ENCODE measurements around the gene WFS1. TPM values are rescaled to one million over a fixed set of nuclear protein-coding genes. Genes with fewer than 3 reads are reported as not detected.

WFS1 gene
- polyA plus RNA-seq, 5 donors = 28.7 to 44.5 (median 38.5) TPM

GRCh38 chr4:6298035-6298434, 28.4 kb downstream of the WFS1 start:
- DNase-seq = no peak

DNA sequence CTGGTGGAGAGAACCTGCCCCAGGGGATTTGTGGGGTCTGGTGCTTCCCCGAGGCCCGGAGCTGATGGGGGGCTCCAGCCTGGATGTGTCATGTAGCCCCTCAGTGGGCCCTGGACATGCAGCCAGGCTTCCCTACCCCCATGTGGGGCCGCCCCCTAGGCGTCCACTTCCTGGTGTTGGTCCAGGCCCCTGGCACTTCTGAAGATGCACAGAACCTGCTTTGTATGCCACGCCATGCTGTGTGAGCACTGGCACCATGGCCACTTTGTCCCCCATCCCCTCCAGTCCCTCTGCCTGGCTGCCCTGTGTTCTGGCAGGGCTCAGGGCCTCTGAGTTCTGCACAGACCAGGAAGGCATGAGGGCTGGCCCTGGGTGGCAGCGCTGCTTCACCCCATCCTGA, 29.2 kb downstream of the WFS1 start:
- no peak for DNase-seq

DNA sequence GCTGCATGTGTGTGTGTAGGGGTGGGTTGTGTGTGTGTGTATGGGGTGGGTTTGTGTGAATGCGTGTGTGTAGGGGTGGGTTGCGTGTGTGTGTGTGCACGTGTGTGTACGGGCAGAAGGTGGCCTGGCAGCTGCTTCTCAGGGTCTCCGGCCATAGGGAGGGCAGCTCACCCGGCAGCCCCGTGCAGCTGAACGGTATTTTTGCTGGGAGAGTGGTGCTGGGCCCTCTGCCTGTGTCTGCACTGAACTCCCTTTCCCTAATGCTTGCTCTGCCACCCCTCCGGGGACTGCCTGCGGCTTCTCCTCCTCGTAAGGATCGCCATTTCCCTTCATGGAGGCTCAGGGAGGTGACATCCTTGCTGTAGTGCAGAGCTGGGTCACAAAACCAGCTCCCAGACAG, 30.2 kb downstream of the WFS1 start:
- DNase-seq = no peak

- DNase-seq = no peak
Measured at GRCh38 chr4:6300359-6300758, 30.7 kb downstream of the WFS1 start.

- DNase-seq = no peak
Measured at GRCh38 chr4:6301051-6301731, 31.5 kb downstream of the WFS1 start.

GRCh38 chr4:6301732-6302442, 32.2 kb downstream of the WFS1 start:
- no peak for DNase-seq

DNA sequence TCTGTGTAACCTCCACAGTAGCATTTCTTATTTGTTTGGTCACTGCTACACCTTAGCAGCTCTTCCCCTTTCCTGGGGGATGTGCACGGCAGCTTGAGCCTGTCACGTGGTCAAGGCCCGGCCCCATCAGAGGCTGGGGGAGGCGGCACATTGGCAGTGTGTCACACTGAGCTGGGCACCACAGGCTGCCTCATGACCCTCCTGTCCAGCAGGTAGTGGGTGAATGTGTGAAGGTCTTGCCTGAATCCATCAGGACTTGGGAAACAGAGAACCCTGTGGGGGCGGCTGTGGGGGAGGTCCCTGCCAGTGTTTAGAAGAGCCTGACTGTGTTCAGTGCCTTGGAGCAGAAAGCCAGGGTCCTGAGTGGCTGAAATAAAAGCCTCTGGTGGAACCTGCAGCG, 33.2 kb downstream of the WFS1 start:
- no peak for DNase-seq

DNA sequence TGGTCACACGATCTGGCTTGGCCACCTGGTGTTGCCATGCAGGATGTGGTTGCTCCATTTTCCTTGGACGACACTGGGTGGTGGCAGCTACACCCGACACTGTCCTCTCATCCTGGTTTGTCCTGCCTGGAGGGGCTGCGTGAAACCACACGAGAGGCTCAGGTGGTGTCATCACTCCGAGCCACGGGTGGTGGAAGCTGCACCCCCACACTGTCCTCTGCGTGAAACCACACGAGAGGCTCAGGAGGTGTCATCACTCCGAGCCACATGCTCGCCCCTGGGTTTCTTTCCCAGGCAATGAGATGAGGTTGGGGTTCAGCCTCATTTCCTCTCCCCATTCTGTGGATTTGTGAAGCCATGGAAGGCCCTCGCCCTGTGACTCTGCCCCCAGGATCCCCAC, 34.3 kb downstream of the WFS1 start:
- DNase-seq = no peak

GRCh38 chr4:6306299-6306698, 36.6 kb downstream of the WFS1 start:
- DNase-seq = no peak

DNA sequence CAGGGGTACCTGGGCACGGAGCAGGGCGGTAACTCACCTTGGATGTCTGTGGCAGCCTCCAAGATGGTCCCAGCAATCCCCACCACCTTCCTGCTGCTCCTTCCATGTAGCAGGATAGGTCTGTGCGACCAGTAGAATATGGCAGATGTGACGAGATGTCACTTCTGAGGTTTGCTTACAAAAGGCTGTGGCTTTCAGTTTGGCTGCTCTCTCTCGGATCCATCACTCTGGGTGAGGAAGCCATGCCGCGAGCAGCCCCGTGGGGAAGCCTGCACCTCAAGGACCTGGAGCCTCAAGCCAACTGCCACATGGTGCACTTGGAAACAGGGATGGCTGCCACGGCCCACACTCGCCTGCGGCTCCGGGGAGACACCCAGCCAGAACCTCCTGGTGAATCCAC, 37.6 kb downstream of the WFS1 start:
- no peak for DNase-seq

- DNase-seq = no peak
Measured at GRCh38 chr4:6307891-6308290, 38.2 kb downstream of the WFS1 start.

- DNase-seq = peak; percentile 33 to 48
Measured at GRCh38 chr4:6308899-6309643, 39.4 kb downstream of the WFS1 start.

DNA sequence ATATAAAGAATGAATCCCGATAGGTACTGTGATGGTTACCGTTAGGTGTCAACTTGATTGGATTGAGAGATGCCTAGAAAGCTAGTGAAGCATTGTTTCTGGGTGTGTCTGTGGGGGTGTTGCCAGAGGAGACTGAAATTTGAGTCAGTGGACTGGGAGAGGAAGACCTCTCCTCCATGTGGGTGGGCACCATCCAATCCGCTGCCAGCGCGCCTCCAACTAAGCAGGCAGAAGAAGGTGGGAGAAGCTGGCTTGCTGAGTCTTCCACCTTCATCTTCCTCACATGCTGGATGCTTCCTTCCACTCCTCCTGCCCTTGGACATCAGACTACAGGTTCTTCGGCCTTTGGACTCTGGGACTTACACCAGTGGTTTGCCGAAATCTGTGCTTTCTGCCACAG, 40.1 kb downstream of the WFS1 start:
- DNase-seq = no peak

DNA sequence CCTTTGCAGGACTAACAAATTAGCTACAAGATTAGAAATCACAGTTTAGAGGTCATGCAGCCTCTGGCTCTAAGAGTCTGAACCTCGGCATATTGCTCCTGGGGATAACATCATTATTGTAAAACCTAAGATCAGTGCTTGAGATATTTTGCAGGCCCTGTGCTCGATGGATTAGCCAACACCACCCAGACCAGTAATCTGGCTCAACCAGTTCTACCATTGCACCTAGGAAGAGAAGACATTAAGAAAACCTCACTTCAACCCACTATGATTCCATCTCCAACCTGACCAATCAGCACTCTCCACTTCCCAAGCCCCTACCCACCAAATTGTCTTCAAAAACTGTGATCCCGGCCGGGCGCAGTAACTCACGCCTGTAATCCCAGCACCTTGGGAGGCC, 43.6 kb downstream of the WFS1 start:
- DNase-seq = no peak

- no peak for DNase-seq
Measured at GRCh38 chr4:6316461-6317003, 46.9 kb downstream of the WFS1 start.

GRCh38 chr4:6318206-6318605, 48.6 kb downstream of the WFS1 start:
- no peak for DNase-seq

GRCh38 chr4:6319530-6320150, 50.0 kb downstream of the WFS1 start:
- DNase-seq = no peak

- DNase-seq = no peak
Measured at GRCh38 chr4:6320663-6321062, 51.0 kb downstream of the WFS1 start.

DNA sequence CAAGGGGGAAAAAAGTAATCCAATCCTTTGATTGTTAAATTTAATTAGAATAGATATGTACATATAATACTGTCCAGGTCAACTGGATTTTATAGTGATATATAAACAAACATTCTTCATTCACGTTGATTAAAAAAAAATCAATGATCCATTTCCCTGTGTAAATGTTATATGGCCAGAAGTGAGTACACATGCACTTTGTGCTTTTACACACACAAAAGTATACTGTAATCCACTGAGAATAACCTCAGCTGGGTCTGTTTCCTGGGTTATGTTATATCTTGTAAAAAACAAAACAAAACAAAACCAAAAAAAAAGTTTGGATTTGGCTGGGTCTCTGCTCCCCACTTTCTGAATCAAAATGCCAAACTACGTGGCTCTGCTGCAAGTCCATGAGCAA, 51.7 kb downstream of the WFS1 start:
- no peak for DNase-seq

GRCh38 chr4:6322067-6322760, 52.6 kb downstream of the WFS1 start:
- no peak for DNase-seq

DNA sequence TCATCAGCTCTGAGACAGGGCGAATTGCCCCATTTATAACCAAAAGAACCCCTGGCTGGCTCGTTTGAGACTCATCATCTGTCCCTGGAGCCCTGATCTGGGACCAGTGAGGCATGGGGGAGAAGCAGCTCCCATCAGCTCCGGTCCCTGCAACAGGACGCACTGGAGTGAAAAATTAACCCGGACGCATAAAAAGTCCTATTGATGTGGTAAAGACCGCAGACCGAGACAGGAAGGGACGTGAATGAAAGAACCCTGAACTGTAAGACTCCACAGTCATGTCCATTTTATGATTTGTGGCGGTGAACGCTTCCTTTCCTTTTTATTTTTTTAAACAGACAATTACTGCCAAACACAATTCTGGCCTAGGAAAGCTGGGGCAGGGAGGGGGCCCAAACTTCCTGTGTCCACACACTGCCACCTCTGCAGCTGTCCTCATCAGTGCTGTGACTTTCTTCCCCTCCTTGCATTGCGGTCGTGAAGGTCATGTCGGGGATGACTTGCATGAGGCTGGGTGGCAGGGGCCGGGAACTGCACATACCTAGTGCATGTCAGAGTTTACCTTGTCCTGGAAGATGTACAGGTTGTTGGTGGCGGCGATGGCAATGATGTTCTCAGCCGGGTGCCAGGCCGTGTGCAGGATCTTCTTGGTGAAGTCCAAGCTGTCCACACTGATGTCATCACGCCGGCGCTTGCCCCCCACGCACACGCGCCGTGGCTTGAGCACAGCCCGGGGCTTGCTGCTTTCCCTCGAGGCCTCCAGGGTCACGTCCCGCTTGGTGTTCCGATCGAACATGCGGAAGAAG, 53.3 kb downstream of the WFS1 start:
- no peak for DNase-seq
